Nephron (organoid): ENCODE data around the gene AHRR.

Experiments
- H3K27ac Mint-ChIP-seq, 3 experiments: 2 replicates each; pipeline ENCODE4 v1.8.0; 2020; ENCODE audit warnings: mixed read lengths in 3 of 3, mild to moderate bottlenecking in 2 of 3, moderate library complexity in 1 of 3
- H3K27me3 Mint-ChIP-seq: 2 replicates; pipeline ENCODE4 v1.8.0; 2021; ENCODE audit warnings: low read depth, mild to moderate bottlenecking, moderate library complexity, mixed read lengths
- H3K36me3 Mint-ChIP-seq: 2 replicates; pipeline ENCODE4 v1.8.0; 2020; ENCODE audit warnings: low read depth, mixed read lengths
- H3K4me1 Mint-ChIP-seq: 2 replicates; pipeline ENCODE4 v1.8.0; 2020; ENCODE audit warnings: mixed read lengths
- H3K4me3 Mint-ChIP-seq, 3 experiments: 2 replicates each; pipeline ENCODE4 v1.8.0; 2020; ENCODE audit warnings: mild to moderate bottlenecking in 3 of 3, mixed read lengths in 3 of 3, moderate library complexity in 2 of 3
- H3K9me3 Mint-ChIP-seq: 2 replicates; pipeline ENCODE4 v1.8.0; 2020; ENCODE audit warnings: mixed read lengths
- TF ChIP-seq, protein P1 (sequence below), 3 experiments: fragments of 200-600 bp; sonication (generic); IDR thresholded peaks; one replicate each; pipeline ENCODE4 v1.5.0; 2021; ENCODE audit warnings: antibody characterized with exemption in 3 of 3; ENCODE audit not compliant: unreplicated experiment in 3 of 3

AHRR gene

DNA sequence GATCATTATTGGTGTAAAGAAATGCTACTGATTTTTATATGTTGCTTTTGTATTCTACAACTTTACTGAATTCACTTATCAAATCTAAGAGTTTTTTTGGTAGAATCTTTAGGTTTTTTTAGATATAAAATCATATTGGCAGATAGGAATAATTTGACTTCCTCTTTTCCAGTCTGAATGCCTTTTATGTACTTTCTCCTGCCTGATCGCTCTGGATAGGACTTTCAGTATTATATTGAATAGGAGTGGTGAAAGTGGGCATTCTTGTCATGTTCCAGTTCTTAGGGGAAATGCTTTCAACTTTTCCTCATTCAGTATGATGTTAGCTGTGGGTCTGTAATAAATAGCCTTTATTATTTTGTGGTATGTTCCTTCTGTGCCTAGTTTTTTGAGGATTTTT, 8.3 kb downstream of the AHRR start:
- Mint-ChIP-seq H3K27ac (no peak overlapping the region), H3K27me3 (peaks cover 40% of the 10 kb centered on the region), H3K9me3 (peaks cover 3% of the 10 kb centered on the region), H3K4me3 (no peak overlapping the region), H3K4me1 (no peaks in the 10 kb centered on the region), H3K36me3 (no peaks in the 10 kb centered on the region)
- TF ChIP-seq, protein P1, sequence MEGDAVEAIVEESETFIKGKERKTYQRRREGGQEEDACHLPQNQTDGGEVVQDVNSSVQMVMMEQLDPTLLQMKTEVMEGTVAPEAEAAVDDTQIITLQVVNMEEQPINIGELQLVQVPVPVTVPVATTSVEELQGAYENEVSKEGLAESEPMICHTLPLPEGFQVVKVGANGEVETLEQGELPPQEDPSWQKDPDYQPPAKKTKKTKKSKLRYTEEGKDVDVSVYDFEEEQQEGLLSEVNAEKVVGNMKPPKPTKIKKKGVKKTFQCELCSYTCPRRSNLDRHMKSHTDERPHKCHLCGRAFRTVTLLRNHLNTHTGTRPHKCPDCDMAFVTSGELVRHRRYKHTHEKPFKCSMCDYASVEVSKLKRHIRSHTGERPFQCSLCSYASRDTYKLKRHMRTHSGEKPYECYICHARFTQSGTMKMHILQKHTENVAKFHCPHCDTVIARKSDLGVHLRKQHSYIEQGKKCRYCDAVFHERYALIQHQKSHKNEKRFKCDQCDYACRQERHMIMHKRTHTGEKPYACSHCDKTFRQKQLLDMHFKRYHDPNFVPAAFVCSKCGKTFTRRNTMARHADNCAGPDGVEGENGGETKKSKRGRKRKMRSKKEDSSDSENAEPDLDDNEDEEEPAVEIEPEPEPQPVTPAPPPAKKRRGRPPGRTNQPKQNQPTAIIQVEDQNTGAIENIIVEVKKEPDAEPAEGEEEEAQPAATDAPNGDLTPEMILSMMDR (IDR thresholded peaks at IDR 0.05; ENCODE audit: unreplicated experiment in 3 of 3) = no peak

DNA sequence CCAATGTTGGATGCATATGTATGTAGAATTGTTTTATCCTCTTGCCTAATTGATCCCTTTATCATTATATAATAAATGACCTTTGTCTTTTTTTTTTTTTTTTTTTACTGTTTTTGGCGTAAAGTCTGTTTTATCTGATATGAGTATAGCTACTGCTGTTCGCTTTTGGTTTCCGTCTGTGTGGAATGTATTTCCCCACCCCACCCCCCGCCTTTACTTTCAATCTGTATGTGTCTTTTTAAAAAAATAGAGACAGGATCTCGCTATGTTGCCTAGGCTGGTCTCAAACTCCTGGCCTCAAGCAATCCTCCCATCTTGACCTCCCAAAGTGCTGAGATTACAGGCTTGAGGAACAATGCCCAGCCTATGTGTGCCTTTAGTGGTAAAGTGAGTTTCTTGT, 11.3 kb downstream of the AHRR start:
- no peaks in the 10 kb centered on the region for H3K4me1 Mint-ChIP-seq
- no peak overlapping the region for H3K4me3 Mint-ChIP-seq
- peaks cover 3% of the 10 kb centered on the region for H3K9me3 Mint-ChIP-seq
- H3K27me3 Mint-ChIP-seq = peaks cover 33% of the 10 kb centered on the region
- H3K36me3 Mint-ChIP-seq = no peaks in the 10 kb centered on the region
- no peak overlapping the region for H3K27ac Mint-ChIP-seq
- TF ChIP-seq, protein P1 (IDR thresholded peaks at IDR 0.05; ENCODE audit: unreplicated experiment in 3 of 3) = no peak

DNA sequence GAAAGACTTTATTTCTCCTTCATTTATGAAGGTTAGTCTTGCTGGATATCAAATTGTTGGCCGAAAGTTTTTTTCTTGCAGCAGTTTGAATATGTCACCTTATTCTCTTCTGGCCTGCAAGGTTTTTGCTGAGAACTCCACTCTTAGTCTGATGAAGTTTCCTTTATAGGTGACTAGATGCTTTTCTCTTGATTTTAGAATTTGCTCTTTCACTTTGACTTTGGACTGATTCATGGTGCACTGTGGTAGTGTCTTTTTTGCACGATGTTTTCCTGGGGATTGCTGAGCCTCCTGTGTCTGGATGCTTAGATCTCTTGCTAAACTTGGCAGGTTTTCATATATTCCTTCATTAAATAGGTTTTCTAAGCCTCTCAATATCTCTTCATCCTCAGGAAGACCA, 12.4 kb downstream of the AHRR start:
- Mint-ChIP-seq H3K9me3 (peaks cover 3% of the 10 kb centered on the region), H3K4me3 (no peak overlapping the region), H3K27ac (no peak overlapping the region), H3K36me3 (no peaks in the 10 kb centered on the region), H3K4me1 (no peaks in the 10 kb centered on the region), H3K27me3 (peaks cover 30% of the 10 kb centered on the region)
- TF ChIP-seq, protein P1 (IDR thresholded peaks at IDR 0.05; ENCODE audit: unreplicated experiment in 3 of 3) = no peak

DNA sequence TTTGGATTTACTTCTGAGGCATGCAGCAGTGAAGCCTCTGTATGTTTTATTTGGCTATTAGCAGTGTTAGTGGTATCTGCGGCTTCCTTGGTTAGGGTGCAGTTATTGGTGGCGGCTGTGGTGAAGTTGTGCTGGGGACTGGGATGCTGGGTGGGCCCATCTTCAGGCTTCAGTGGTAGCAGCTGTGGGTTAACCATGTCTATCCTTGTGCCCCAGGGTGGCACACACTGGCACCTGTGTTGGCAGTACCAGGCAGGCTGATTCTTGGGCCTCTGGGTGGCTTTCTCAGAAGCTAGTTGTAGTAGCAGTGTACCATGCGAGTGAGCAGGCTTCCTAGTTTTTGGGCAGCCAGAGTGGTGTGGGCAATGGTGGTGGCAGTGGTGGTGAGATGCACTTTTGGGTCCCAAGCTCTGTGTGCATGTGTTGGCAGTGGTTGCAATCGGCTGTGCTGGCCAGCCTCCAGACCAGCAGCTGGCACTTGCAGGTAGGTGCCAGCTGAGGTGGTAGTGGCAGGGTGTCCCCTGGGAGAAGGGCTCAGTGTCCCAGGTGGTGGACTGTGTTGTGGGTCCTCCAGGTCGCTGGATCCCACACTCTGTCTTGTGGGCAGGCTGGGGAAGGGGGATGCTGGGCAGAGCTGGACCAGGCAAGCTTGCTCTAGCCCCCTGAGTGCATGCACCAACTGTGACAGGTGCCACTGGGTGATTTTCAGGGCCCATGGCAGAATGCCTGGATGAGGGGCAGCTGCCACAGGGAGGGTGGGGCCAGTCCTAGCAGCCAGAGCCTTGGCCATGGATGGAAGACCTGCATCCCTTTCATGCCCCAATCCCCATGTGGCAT, 13.6 kb downstream of the AHRR start:
- Mint-ChIP-seq H3K27me3 (peaks cover 27% of the 10 kb centered on the region), H3K36me3 (no peaks in the 10 kb centered on the region), H3K4me1 (no peaks in the 10 kb centered on the region), H3K4me3 (no peak overlapping the region), H3K27ac (no peak overlapping the region), H3K9me3 (peaks cover 3% of the 10 kb centered on the region)
- TF ChIP-seq, protein P1 (IDR thresholded peaks at IDR 0.05; ENCODE audit: unreplicated experiment in 3 of 3) = no peak

DNA sequence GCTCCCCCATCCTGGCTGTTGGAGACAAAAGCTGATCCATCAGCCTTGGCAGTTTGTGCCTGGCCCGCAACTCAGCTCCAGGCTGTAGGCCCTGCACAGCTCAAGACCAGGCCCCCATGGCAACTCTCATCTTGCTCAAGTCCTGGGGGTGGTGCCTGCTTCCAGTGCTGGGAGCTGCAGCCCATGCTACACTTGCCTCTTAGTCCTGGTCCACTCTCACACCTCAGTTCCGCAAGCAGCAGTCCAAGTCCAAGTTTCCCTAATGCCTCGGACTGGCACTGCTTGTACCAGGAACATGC, 14.2 kb downstream of the AHRR start:
- Mint-ChIP-seq H3K9me3 (no peaks in the 10 kb centered on the region), H3K27me3 (peaks cover 26% of the 10 kb centered on the region), H3K4me3 (no peak overlapping the region), H3K36me3 (no peaks in the 10 kb centered on the region), H3K27ac (no peak overlapping the region), H3K4me1 (no peaks in the 10 kb centered on the region)
- TF ChIP-seq, protein P1 (IDR thresholded peaks at IDR 0.05; ENCODE audit: unreplicated experiment in 3 of 3) = no peak

DNA sequence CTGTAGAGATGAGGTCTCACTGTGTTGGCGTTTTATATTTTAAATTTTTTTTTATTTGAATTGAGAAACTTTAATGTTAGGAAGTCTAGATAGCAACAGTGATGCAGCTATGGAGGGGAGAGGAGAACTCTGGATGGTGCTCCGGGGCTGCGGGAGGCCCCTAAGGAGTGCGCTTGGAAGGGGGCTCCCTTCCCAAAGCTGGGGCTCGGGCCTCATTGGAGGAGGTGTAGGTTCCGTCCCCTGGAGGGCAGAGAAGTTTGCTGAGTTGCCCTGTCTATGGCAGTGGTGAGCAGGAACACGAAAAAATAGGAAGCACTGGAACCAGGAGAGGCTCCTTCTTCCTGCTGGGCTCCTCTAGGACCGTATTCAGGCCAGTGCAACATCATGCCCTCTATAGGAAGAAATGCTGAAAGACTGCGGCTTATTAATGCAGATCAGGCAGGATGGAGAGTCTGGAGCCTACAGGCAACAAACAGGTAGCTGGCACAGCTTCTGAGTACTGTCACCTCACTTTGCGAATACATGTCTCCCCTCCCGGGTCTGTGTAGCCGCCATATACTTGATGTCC, 16.1 kb downstream of the AHRR start:
- Mint-ChIP-seq H3K27ac (no peak overlapping the region), H3K36me3 (no peaks in the 10 kb centered on the region), H3K27me3 (peaks cover 36% of the 10 kb centered on the region), H3K9me3 (no peaks in the 10 kb centered on the region), H3K4me1 (no peaks in the 10 kb centered on the region), H3K4me3 (no peak overlapping the region)
- TF ChIP-seq, protein P1 (IDR thresholded peaks at IDR 0.05; ENCODE audit: unreplicated experiment in 3 of 3) = peak; percentile 31 to 59 (median 50)
